22Rv1 (cell line): Measurements from ENCODE around the gene MT2A.

Source experiments
- H3K27ac ChIP-seq: fragments of 450-650 bp; 2 replicates; pipeline ENCODE4 v1.5.1; 2017
- CTCF ChIP-seq: fragments of 450-650 bp; IDR thresholded peaks from 2 replicates; pipeline ENCODE4 v1.5.1; 2017; ENCODE audit warnings: mild to moderate bottlenecking
- ZFX ChIP-seq: fragments of 450-650 bp; IDR thresholded peaks from 2 replicates; pipeline ENCODE4 v1.6.1; 2017; ENCODE audit warnings: antibody characterized with exemption, borderline replicate concordance

Gene MT2A

GRCh38 chr16:56623637-56624036 is 15.3 kb downstream of the MT2A start:
- no peak overlapping the region for H3K27ac ChIP-seq
- TF ChIP-seq ZFX = no peak
- no peak for TF ChIP-seq CTCF

DNA sequence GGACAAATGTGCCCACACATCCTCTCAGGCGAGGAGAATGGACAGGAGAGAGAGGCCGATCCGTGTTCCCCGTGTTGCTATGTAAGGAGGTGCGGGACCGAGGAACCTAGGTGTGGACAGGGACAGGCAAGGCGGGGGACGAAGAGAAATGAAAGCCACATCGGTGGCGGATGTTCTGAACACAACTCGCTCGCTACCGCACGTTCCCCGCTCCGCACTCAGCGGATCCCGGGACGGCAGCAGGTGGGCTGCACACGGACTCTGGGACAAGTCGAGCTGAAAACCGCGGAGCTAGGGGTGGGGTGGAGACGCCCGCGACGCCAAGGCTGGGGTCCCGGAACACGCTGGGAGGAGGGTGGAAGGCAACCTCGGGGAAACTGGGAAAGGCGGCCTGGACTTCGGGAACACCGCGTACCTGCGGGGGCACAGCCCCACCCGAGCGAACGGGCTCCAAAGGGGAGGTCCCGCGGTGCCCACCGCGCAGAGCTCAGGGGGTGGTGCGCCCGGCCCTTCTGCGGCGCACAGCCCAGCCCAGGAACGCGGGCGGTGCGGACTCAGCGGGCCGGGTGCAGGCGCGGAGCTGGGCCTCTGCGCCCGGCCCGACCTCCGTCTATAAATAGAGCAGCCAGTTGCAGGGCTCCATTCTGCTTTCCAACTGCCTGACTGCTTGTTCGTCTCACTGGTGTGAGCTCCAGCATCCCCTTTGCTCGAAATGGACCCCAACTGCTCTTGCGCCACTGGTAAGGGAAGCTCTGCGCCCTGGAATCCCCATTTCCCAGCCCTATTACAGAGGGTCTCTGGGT is 17.0 kb downstream of the MT2A start, which contains the start of gene MT1E:
Gene MT1E, plus strand, starts transcription at position 642 of the 803 bp plus-strand sequence. Its CDS starts 71 bp downstream, at position 713.
- H3K27ac ChIP-seq = peak within 1 kb of the TSS; percentile 18; the same call in 1 of the 2 replicates

GRCh38 chr16:56625943-56626654 is 17.7 kb downstream of the MT2A start:
- TF ChIP-seq ZFX = no peak
- no peak for TF ChIP-seq CTCF
- peak overlapping the region; percentile 18; the same call in 1 of the 2 replicates for H3K27ac ChIP-seq

More for the DNA sequence above, 17.0 kb downstream of the MT2A start, which contains the start of gene MT1E:
- TF ChIP-seq ZFX (no peak), CTCF (no peak)

DNA sequence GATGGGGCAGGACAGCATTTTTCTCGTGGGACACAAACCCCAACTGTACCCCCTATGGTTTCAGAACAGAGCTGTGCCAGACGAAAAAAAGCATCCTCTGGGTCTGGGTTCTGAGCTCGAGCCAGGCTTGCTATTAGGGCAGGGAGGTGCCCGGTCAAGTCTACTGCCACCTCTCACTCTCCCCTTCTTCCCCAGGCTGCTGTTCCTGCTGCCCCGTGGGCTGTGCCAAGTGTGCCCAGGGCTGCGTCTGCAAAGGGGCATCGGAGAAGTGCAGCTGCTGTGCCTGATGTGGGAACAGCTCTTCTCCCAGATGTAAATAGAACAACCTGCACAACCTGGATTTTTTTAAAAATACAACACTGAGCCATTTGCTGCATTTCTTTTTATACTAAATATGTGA is 18.3 kb downstream of the MT2A start:
- TF ChIP-seq CTCF (no peak), ZFX (no peak)
- peak overlapping the region; percentile 46 for H3K27ac ChIP-seq

- TF ChIP-seq CTCF (no peak), ZFX (no peak)
- H3K27ac ChIP-seq = no peak overlapping the region
These were observed 20.3 kb downstream of the MT2A start for GRCh38 chr16:56628486-56629350.

- H3K27ac ChIP-seq = no peak overlapping the region
- TF ChIP-seq CTCF = no peak
- TF ChIP-seq ZFX = no peak
These were observed 21.1 kb downstream of the MT2A start for GRCh38 chr16:56629531-56629930.
